HG03066 (cell line): ENCODE results near the gene PTPRD.
"Not testable (repeated sequence)": the region's sequence is repeated elsewhere in the genome, so short reads cannot be mapped to it uniquely, and the experiment has no call there.

Experiments
- ATAC-seq: cut with Tn5 transposase; IDR thresholded peaks from one replicate; pipeline ENCODE4 v1.9.1; 2021; ENCODE audit warnings: low read depth; ENCODE audit not compliant: unreplicated experiment

PTPRD gene

GRCh38 chr9:8963885-8964284, 1648.9 kb downstream of the PTPRD start:
- ATAC-seq: no peak

DNA sequence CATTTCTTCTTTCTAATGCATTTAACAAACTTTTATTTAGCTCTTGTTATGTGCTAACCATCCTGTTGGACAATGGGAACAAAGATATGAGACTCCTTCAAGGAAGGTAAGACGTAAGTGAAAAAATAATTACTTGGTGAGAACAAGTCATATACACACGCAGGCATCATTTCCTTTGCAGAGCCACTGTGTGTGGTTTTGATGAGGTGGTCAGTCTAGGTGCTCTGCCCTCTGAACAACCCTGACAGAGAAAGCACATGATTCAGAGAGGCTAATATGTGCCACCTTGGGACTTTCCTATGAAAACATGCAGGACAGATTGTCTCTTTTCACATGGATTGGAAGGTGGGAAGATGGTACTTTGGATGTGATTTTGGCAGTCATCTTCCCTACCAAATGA, 1650.7 kb downstream of the PTPRD start:
- no peak for ATAC-seq

GRCh38 chr9:8961186-8961851, 1651.5 kb downstream of the PTPRD start:
- no peak for ATAC-seq

DNA sequence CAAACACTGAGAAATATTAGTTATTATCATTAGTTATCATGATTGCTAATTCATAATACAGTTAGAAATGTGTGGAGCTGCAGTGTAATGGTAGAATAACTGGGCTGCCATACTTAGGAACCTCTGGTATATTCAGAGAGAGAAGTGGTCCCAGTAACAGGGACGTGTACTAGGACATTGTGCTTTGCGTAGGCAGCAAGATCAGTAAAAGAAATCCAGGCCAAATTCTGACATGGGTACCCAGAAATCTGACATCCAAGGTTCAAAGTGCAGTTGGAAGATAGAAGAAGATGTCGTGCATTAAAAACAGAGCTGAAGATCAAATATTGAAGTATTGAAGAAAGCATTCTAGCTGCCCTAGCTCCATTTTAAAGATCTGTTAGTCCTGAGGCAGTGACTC, 1652.5 kb downstream of the PTPRD start:
- no peak for ATAC-seq

- no peak for ATAC-seq
Observed at GRCh38 chr9:8958358-8958757, 1654.4 kb downstream of the PTPRD start.

- no peak for ATAC-seq
Observed at GRCh38 chr9:8955315-8955714, 1657.5 kb downstream of the PTPRD start.

DNA sequence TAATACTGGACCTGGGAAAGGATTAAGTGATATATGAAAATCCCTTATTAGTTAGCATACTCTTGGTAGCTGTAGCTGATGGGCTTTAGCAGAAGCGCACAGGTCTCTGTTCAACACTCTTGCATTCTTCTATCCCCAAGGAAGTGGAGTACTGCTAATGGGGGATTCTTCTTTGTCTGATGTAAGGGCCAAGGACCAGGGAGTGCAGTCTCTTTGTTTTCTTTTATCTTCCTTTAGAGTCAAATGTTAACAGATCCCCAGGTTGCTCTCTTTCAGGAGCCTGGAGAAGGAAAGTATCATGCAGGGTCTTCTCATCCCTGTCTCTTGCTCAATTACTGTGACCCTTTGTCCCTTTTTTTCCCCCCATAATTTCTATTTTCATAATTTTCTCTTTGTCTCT, 1666.3 kb downstream of the PTPRD start:
- ATAC-seq: no peak

DNA sequence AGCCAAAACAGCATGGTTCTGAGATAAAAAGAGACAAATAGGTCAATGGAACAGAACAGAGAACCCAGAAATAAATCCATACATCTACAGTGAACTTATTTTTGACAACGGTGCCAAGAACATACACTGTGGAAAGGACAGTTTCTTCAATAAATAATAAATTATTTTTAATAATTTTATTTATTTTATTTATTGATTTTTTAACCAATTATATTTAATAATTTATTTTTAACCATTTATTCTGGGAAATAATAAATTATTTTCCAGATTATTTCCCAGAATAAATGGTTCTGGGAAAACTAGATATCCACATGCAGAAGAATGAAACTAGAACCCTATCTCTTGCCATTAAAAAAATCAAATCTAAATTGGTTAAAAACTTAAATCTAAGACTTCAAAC, 1669.4 kb downstream of the PTPRD start:
- no peak for ATAC-seq

- ATAC-seq: no peak
Observed at GRCh38 chr9:8940650-8941049, 1672.2 kb downstream of the PTPRD start.

DNA sequence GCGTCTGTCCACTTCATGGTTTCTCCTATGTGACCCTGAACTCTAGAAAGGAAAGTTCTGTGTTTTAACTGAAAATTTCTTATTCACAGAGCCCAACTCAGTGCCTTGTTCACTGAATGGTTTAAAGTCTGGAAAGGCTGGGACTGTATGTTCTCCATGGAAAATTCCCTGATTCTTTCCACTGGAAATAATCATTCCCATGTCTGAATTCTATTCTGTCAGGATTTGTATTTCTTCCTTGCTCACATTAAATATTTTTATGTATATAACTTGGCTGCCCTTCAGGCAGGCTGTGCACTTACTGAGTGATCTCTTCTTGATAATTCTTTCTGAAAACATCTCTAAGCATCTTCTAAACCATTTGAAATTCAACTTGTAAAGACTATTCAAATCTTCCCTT, 1686.3 kb downstream of the PTPRD start:
- ATAC-seq: no peak

DNA sequence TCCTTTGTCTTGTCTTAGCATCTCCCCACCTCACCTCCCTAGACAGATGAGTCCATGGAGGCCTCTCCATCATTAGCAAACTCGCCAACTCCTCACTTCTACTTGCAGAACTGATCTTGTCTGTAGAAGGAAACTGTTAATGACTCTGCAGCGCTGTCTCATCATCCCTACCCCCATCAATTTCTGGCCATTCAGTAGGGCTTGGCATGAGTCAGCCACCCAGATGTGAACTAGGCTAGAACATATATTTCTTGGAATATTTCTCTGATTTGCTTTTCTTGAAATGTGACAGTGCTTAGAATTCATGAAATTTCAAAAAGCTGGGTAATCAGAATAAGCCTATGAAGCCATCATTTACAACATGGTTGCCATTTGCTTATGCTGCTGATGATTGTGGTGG, 1688.2 kb downstream of the PTPRD start:
- no peak for ATAC-seq

DNA sequence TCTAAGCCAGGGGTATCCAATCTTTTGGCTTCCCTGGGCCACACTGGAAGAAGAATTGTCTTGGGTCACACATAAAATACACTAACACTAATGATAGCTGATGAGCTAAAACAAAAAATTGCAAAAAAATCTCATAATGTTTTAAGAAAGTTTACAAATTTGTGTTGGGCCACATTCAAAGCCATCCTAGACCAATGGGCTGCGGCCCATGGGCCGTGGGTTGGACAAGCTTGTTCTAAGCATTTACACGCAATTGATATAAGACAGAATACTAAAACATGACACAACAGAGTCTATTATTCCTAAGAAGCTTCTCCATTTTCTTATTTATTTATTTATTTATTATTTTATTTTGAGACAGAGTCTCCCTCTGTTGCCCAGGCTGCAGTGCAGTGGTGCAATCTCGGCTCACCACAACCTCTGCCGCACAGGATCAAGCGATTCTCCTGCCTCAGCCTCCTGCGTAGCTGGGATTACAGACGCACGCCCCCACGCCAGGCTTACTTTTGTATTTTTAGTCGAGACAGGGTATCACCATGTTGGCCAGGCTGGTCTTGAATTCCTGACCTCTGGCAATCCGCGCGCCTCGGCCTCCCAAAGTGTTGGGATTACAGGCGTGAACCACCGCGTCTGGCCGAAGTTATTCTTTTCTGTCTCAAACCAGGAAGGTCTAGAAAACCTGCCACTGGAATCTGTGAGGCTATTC, 1692.2 kb downstream of the PTPRD start:
- not testable (repeated sequence) for ATAC-seq

GRCh38 chr9:8917956-8918739, 1694.7 kb downstream of the PTPRD start:
- no peak for ATAC-seq

DNA sequence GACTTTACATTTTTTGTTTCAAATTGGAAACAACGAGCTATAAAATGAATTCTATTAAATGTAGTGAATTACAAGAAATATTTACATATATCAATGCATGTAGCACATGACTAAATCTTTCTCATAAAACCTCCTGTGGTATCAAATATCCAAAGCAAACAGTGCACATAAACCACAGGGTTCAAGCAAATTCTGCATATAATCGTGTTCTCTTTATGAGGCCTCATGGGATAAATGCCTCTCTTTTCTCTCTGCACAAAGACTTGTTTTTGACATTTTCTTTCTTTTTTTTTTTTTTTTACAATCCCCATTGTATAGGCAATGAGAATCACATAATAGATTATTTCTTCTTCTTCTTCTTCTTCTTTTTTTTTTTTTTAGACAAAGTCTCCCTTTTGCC, 1696.0 kb downstream of the PTPRD start:
- ATAC-seq: no peak

DNA sequence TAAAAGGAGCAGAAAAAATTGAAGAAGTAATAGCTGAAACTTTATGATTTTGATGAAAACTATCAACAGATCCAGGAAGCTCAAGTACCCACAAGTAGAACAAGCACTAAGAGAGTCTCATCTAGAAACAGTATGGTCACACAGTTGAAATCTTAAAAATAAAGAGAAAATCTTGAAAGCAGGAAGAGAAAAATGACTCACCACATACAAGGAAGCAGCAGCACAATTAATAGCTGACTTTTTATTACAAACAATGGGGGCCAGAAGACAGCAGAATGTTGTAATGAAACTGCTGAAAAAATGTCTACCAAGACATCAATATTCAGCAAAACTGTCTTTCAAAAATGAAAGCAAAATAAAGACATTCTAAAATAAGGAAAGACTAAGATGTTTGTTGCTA, 1704.9 kb downstream of the PTPRD start:
- no peak for ATAC-seq

- no peak for ATAC-seq
Observed at GRCh38 chr9:8905731-8906130, 1707.1 kb downstream of the PTPRD start.

- no peak for ATAC-seq
Observed at GRCh38 chr9:8904771-8905515, 1707.9 kb downstream of the PTPRD start.

GRCh38 chr9:8903077-8903476, 1709.7 kb downstream of the PTPRD start:
- no peak for ATAC-seq

GRCh38 chr9:8901146-8901545, 1711.7 kb downstream of the PTPRD start:
- ATAC-seq: no peak

DNA sequence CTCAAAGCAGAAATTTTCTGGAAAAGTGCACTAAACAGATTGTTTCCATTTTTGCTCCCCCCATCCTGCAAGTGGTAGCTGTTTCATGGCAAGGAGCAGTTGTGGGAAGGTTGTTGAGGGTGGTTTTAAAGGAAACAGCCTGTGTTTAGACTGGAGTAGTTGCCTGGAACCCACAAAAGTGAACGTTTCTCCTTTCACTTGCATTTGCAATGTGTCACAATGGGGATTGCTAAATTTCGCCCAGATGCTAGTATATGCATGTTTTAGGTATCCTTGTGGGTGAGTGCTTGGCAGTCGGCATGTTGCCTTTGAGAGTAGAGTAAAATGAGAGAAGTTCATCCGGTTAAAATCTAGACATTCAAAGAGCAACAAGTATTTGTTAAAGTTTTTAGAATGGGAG, 1713.3 kb downstream of the PTPRD start:
- no peak for ATAC-seq

DNA sequence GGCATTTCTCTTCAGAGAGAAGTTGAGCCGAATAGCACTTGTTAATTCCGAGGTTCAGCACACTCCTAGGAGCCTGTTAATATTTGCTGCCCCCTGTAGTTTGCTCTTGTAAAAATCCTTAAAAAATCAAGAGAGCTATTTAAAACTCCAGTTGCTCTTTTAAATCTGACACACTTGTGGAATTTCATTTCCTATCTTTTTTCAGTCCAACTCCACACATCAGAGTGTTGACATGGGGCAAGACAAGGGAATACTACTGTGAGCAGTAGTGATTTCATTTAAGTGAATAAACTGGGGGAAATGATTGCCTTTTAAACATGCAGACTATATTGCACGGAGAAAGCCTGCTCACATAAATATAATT, 1717.0 kb downstream of the PTPRD start:
- ATAC-seq: no peak
